ENCODE results near the gene CSF2.

DNA sequence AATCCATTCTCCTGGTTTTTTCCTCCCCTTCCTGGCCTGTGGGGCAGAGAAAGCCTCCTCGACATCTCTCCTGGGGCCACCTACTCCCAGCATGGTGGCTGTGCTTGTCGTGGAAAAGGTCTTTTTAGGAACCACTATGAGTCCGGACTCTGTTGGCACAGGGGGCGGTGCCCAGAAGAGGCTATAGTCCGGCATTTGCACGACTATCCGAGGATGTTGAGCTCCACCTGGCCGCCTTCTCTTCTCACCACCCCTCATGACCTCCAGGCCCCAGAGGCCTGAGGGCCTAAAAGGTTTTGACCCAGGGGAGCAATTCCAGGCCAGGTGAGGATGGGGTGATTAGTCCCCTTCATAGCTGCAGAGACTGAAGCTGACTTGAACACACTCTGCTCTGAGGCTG is 14.1 kb downstream of the CSF2 start:
- TF ChIP-seq, protein P1, sequence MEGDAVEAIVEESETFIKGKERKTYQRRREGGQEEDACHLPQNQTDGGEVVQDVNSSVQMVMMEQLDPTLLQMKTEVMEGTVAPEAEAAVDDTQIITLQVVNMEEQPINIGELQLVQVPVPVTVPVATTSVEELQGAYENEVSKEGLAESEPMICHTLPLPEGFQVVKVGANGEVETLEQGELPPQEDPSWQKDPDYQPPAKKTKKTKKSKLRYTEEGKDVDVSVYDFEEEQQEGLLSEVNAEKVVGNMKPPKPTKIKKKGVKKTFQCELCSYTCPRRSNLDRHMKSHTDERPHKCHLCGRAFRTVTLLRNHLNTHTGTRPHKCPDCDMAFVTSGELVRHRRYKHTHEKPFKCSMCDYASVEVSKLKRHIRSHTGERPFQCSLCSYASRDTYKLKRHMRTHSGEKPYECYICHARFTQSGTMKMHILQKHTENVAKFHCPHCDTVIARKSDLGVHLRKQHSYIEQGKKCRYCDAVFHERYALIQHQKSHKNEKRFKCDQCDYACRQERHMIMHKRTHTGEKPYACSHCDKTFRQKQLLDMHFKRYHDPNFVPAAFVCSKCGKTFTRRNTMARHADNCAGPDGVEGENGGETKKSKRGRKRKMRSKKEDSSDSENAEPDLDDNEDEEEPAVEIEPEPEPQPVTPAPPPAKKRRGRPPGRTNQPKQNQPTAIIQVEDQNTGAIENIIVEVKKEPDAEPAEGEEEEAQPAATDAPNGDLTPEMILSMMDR (conservative IDR thresholded peaks at IDR 0.05; ENCODE audit: low read length) = no peak
- TF ChIP-seq EZH2phosphoT487 (IDR thresholded peaks at IDR 0.05; ENCODE audit: borderline replicate concordance) = no peak
